Measurements from ENCODE around the gene WASF2. TPM values are rescaled to one million over a fixed set of nuclear protein-coding genes. Genes with fewer than 3 reads are reported as not detected.

WASF2 gene
- total RNA-seq, 1 experiment from 2014 or later, result 20.7 TPM

DNA sequence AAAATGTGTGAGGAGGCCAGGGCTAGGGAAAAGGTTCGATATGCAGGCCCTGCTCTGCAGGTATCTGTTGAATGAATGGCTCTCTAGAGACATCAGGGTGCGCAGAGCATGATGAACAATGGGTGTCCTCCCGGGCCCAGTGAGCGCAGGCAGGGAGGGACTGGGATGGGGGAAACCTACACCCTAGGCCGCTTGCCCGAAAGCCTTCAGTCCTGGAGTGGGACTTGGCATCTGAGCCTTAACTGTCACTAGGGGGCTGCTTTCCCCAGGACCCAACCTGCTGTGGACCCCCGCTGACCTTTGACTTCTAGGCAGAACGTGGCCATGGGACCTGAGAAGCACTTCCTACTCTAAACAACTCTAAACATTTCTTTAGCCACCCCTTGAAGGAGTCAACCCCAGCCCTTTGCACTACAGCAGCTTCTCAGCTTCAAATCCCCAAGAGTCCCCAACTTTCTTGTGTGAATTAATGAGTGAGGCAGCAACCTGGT lies 122.8 kb downstream of the WASF2 start:
- Histone ChIP-seq H3K79me2 (ENCODE audit: low read length) (peaks cover 10% of the 10 kb centered on the region), H3F3A (ENCODE audit: low read length, unreplicated experiment) (no peaks in the 10 kb centered on the region), H3K4me1 (ENCODE audit: insufficient read depth, low read length) (peaks cover 13% of the 10 kb centered on the region), H3K4me2 (ENCODE audit: low read length) (peak overlapping the region; percentile 100), H3K9me3 (ENCODE audit: low read length) (no peaks in the 10 kb centered on the region), H3K27ac (ENCODE audit: low read length) (peak overlapping the region; percentile 76), H2AFZ (ENCODE audit: low read length) (peak overlapping the region; percentile 99), H3K27me3 (ENCODE audit: low read length) (no peaks in the 10 kb centered on the region), H3K4me3 (ENCODE audit: low read length) (peak overlapping the region; percentile 89), H3K36me3 (ENCODE audit: low read depth, low read length) (no peaks in the 10 kb centered on the region), H4K20me1 (ENCODE audit: low read length) (no peaks in the 10 kb centered on the region), H3K9me2 (replicated peaks; ENCODE audit: low read length) (no peaks in the 10 kb centered on the region), H3K9ac (ENCODE audit: low read length) (peak overlapping the region; percentile 93)
- CTCF ChIA-PET, result interaction anchor here (0.5 to 2.5 kb wide), 4 partner anchors 9 to 67 kb away, joined by 3 to 11 read pairs (median 4); no protein-coding TSS in a partner anchor
- no TSS peak for BruUV-seq (replicated peaks)
- TF ChIP-seq, protein P1, sequence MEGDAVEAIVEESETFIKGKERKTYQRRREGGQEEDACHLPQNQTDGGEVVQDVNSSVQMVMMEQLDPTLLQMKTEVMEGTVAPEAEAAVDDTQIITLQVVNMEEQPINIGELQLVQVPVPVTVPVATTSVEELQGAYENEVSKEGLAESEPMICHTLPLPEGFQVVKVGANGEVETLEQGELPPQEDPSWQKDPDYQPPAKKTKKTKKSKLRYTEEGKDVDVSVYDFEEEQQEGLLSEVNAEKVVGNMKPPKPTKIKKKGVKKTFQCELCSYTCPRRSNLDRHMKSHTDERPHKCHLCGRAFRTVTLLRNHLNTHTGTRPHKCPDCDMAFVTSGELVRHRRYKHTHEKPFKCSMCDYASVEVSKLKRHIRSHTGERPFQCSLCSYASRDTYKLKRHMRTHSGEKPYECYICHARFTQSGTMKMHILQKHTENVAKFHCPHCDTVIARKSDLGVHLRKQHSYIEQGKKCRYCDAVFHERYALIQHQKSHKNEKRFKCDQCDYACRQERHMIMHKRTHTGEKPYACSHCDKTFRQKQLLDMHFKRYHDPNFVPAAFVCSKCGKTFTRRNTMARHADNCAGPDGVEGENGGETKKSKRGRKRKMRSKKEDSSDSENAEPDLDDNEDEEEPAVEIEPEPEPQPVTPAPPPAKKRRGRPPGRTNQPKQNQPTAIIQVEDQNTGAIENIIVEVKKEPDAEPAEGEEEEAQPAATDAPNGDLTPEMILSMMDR (conservative IDR thresholded peaks at IDR 0.05; ENCODE audit: low read depth, low read length), result no peak
- TF ChIP-seq EZH2 (IDR thresholded peaks at IDR 0.05; ENCODE audit: low read length, unreplicated experiment) (no peak), EZH2phosphoT487 (IDR thresholded peaks at IDR 0.05; ENCODE audit: borderline replicate concordance, low read length) (no peak)
- intact Hi-C loops (cut with micrococcal nuclease), result loop anchor here (2.0 kb wide), 1 partner anchor 44 kb away; the partner anchor contains the start of gene TMEM222
- POLR2A ChIA-PET (ENCODE audit: unreplicated experiment), result interaction anchor here (0.6 kb wide), 2 partner anchors 19 to 463 kb away, joined by 4 to 11 read pairs; partner anchors contain the start of gene PPP1R8
- ATAC-seq (no peak), DNase-seq (no peak)

DNA sequence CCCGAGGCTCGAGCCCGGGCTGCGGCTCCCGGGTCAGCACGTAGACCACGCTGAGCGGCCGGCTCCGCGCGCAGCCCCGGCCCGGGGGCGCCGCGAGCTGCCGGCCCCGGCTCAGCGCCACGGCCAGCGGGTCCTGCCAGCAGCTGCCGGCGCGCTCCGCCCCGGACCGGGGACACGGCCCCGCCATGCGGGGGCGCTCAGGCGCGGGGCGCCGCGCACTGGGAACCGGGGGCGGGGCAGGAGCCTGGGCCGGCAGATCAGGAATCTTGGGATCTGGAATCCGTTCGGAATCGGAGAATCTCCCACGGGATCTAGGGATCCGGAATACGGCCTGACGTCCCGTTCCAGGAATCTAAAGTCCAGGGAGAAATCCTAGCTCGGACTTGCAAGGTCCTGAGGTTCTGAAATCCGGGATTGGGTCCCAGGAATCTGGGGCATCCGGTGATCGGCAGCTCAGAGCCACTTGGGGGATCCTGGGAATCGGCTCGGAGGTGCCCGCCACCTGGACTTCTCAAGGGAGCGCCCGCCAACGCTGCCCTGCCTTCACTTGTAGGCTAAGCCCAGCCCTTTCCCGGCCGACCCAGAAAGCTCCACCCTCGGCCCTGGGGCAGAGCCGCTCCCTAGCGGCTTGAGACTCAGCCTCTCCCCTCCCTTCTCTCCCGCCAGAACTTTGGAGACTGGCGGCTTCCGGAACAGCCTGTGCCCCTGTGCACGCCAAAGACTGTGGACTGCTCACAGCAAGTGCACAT lies 123.4 kb downstream of the WASF2 start, which contains the start of gene MAP3K6:
MAP3K6 (minus strand) TSS at position 551 of the 749 bp plus-strand sequence; CDS start at position 187, 364 bp downstream.
- H3K27ac ChIP-seq (ENCODE audit: low read length), result peak within 1 kb of the TSS; percentile 76

More for the DNA sequence above, 123.4 kb downstream of the WASF2 start, which contains the start of gene MAP3K6:
- TF ChIP-seq, protein P1 (conservative IDR thresholded peaks at IDR 0.05; ENCODE audit: low read depth, low read length), result peak; percentile 47
- TF ChIP-seq EZH2phosphoT487 (IDR thresholded peaks at IDR 0.05; ENCODE audit: borderline replicate concordance, low read length) (no peak), EZH2 (IDR thresholded peaks at IDR 0.05; ENCODE audit: low read length, unreplicated experiment) (no peak)
- TSS peak; percentile 70 for BruUV-seq (replicated peaks)
- DNase-seq (peak; percentile 85), ATAC-seq (peak; percentile 76)
- intact Hi-C loops (cut with micrococcal nuclease), result loop anchor here (2.0 kb wide), 1 partner anchor 44 kb away; the partner anchor contains the start of gene TMEM222
- Histone ChIP-seq H3K9me2 (replicated peaks; ENCODE audit: low read length) (no peaks in the 10 kb centered on the region), H3K4me1 (ENCODE audit: insufficient read depth, low read length) (peaks cover 13% of the 10 kb centered on the region), H2AFZ (ENCODE audit: low read length) (peak within 1 kb of the TSS; percentile 99), H3K9me3 (ENCODE audit: low read length) (no peaks in the 10 kb centered on the region), H3K4me3 (ENCODE audit: low read length) (peak within 1 kb of the TSS; percentile 89), H3K27me3 (ENCODE audit: low read length) (no peaks in the 10 kb centered on the region), H3F3A (ENCODE audit: low read length, unreplicated experiment) (no peaks in the 10 kb centered on the region), H3K79me2 (ENCODE audit: low read length) (peaks cover 10% of the 10 kb centered on the region), H3K4me2 (ENCODE audit: low read length) (peak within 1 kb of the TSS; percentile 100), H4K20me1 (ENCODE audit: low read length) (no peaks in the 10 kb centered on the region), H3K36me3 (ENCODE audit: low read depth, low read length) (no peaks in the 10 kb centered on the region), H3K9ac (ENCODE audit: low read length) (peak within 1 kb of the TSS; percentile 93)
- CTCF ChIA-PET, result interaction anchor here (0.5 to 2.5 kb wide), 6 partner anchors 8 to 67 kb away, joined by 3 to 12 read pairs (median 5); partner anchors contain the start of gene SYTL1
- POLR2A ChIA-PET (ENCODE audit: unreplicated experiment), result interaction anchor here (0.6 kb wide), 3 partner anchors 18 to 464 kb away, joined by 3 to 11 read pairs (median 4); partner anchors contain the start of gene PPP1R8

Data from PC-3 (cell line).